Heart left ventricle (tissue), 16 donors: ENCODE results near the gene FRMD4B. TPM values are rescaled to one million over a fixed set of nuclear protein-coding genes. Genes with fewer than 3 reads are reported as not detected.

ENCODE experiments used
- ATAC-seq, 4 donors: fragments of 200-7000 bp; cut with Tn5 transposase; one replicate each; pipeline ENCODE4 v1.9.1; 2020 to 2022; ENCODE audit warnings: moderate library complexity in 4 of 4, mild to moderate bottlenecking in 3 of 4, moderate number of reproducible peaks in 1 of 4
- DNase-seq, 5 donors: peaks; one replicate each; pipeline ENCODE4 v3.0.0-alpha.2; 2020
- H3K27ac ChIP-seq, 12 donors: fragments of 200-600 bp; sonication (generic) in 4 of 12; one replicate each; pipeline versions ENCODE4 v1.5.0 to v1.8.0; 2016 to 2022; ENCODE audit warnings: mild to moderate bottlenecking in 2 of 12
- H3K27me3 ChIP-seq, 9 donors: fragments of 200-600 bp; sonication (generic) in 2 of 9; one replicate each; pipeline versions ENCODE4 v1.5.1 to v1.8.0; 2016 to 2022; ENCODE audit warnings: mild to moderate bottlenecking in 3 of 9
- H3K36me3 ChIP-seq, 9 donors: fragments of 200-600 bp; sonication (generic) in 2 of 9; one replicate each; pipeline versions ENCODE4 v1.5.0 to v1.8.0; 2018 to 2022; ENCODE audit warnings: mild to moderate bottlenecking in 2 of 9
- H3K4me1 ChIP-seq, 12 donors: fragments of 200-600 bp; sonication (generic) in 4 of 12; one replicate each; pipeline versions ENCODE4 v1.5.0 to v1.8.0; 2016 to 2022; ENCODE audit warnings: mild to moderate bottlenecking in 3 of 12
- H3K4me3 ChIP-seq, 12 donors: fragments of 200-600 bp; sonication (generic) in 4 of 12; one replicate each; pipeline versions ENCODE4 v1.5.0 to v1.8.0; 2017 to 2022; ENCODE audit warnings: mild to moderate bottlenecking in 9 of 12, moderate library complexity in 4 of 12
- H3K9me3 ChIP-seq, 12 donors: fragments of 200-600 bp; sonication (generic) in 4 of 12; one replicate each; pipeline versions ENCODE4 v1.5.0 to v1.8.0; 2016 to 2022; ENCODE audit warnings: mild to moderate bottlenecking in 1 of 12
- POLR2A ChIP-seq, 2 donors: fragments of 450-650 bp; IDR thresholded peaks; one replicate each; pipeline ENCODE4 v1.6.1; 2017; ENCODE audit warnings: antibody characterized with exemption in 2 of 2, mild to moderate bottlenecking in 2 of 2, moderate library complexity in 2 of 2
- WGBS, 4 donors: extraction: QIAGEN DNeasy Blood & Tissue Kit in 2 of 4; methylation state at CpG; one replicate each; pipeline versions ENCODE4 v1.1.5 to v1.1.7; 2013 to 2018; 5-methylcytosine and 5-hydroxymethylcytosine counted together
- intact Hi-C, 10 donors: fragments of 100-400 bp; cut with DNase I; formaldehyde crosslinking; loops; one replicate each; pipeline versions ENCODE4 v1.11.1 to v1.14.2; 2022
- polyA plus RNA-seq, 2 donors: library from polyadenylated mRNA; stranded (reverse); fragments of 200-250 nt; gene quantifications; one replicate each; pipeline ENCODE4 v1.2.3, GENCODE V29; 2013
- total RNA-seq, 9 donors: library from RNA; depleted of rRNA in 2 of 9; stranded (reverse); fragments of >200 nt in 2 of 9; fragmentation: NEBNext Ultra II Directional in 3 of 9; extraction: Animal tissue kit (Norgen Biotek cat#: 25700) in 3 of 9; gene quantifications; one replicate each; pipeline versions ENCODE4 v1.1.0 to v1.2.4, GENCODE V29; 2016 to 2023
- TF ChIP-seq, protein P1 (sequence below), 12 donors: fragments of 200-600 bp; sonication (generic) in 4 of 12; IDR thresholded peaks; one replicate each; pipeline versions ENCODE4 v1.5.0 to v1.8.0; 2018 to 2022; ENCODE audit warnings: antibody characterized with exemption in 12 of 12, mild to moderate bottlenecking in 5 of 12
- donor health status: ischemic (EF 13 %, LVEDD 7.1; RV severe dilation, severe dysfunction).
- donor health status: healthy with polysubstance abuse.
- donor health status: DM: no; HTN: yes; CAD: no.
- donor health status: DM: no; HTN: no; CAD: no.
- donor health status: ischemic (EF 25% LVEDD 6.9; RV normal size, moderate dysfunction).
- donor health status: ischemic (EF 25% LVEDD 5.7; RV mildly dilated, moderate dysfunction).
- donor health status: healthy.
- donor health status: DM: yes; HTN: yes; CAD: no.
- donor health status: ischemic (EF 35%, LVEDD 5.7; RV mildly dilated, moderate dysfunction).
- donor health status: nonischemic (EF 11% LVEDD 7.7; RV severe dilation, severe dysfunction).
- donor health status: DM: yes; HTN: yes; CAD: no.
- donor health status: PGD.
- donor health status: ischemic (EF 29% LVEDD 5.4; RV normal size, mild dysfunction).
- donor health status: nonischemic (EF 23%, LVEDD 6.1; RV moderate dilation, normal function).

Gene FRMD4B
- total and polyA plus RNA-seq, 11 donors: 3.4 to 42.8 (median 10.9) TPM

DNA sequence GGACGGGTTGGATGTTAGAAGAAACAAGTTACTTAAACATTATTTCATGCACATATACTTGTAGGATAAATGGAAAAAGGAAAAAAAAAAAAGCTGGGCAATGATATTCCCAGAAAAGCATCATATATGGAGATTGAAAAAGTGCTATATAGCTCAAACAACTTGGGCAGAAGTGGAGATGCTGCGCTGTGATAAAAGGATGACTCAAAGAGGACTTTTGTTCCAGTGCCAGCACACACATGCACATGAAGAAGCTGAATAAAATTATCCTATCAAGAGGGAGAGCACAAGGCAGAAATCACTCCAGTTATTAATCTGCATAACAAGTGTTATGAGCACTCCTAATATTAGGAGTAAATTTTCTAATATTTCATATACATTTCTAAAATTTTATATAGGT is 30.9 kb downstream of the FRMD4B start:
- TF ChIP-seq, protein P1, sequence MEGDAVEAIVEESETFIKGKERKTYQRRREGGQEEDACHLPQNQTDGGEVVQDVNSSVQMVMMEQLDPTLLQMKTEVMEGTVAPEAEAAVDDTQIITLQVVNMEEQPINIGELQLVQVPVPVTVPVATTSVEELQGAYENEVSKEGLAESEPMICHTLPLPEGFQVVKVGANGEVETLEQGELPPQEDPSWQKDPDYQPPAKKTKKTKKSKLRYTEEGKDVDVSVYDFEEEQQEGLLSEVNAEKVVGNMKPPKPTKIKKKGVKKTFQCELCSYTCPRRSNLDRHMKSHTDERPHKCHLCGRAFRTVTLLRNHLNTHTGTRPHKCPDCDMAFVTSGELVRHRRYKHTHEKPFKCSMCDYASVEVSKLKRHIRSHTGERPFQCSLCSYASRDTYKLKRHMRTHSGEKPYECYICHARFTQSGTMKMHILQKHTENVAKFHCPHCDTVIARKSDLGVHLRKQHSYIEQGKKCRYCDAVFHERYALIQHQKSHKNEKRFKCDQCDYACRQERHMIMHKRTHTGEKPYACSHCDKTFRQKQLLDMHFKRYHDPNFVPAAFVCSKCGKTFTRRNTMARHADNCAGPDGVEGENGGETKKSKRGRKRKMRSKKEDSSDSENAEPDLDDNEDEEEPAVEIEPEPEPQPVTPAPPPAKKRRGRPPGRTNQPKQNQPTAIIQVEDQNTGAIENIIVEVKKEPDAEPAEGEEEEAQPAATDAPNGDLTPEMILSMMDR (IDR thresholded peaks at IDR 0.05): no peak
- no peak for TF ChIP-seq POLR2A (IDR thresholded peaks at IDR 0.05)
- ATAC-seq (no peak), DNase-seq (no peak)
- peaks cover 0 to 69% (median 15%) of the 10 kb centered on the region in 12 donors for H3K4me1 ChIP-seq
- WGBS, 4 donors: 84 to 94% (median 90%) methylated on average over 2 of the region's 2 CpGs
- intact Hi-C loops: no loop called here
- no peak overlapping the region for H3K27ac ChIP-seq
- no peaks in the 10 kb centered on the region for H3K27me3 ChIP-seq
- H3K36me3 ChIP-seq: no peaks in the 10 kb centered on the region
- peaks cover 0 to 7% (median 0%) of the 10 kb centered on the region in 12 donors for H3K9me3 ChIP-seq
- H3K4me3 ChIP-seq: no peak overlapping the region

DNA sequence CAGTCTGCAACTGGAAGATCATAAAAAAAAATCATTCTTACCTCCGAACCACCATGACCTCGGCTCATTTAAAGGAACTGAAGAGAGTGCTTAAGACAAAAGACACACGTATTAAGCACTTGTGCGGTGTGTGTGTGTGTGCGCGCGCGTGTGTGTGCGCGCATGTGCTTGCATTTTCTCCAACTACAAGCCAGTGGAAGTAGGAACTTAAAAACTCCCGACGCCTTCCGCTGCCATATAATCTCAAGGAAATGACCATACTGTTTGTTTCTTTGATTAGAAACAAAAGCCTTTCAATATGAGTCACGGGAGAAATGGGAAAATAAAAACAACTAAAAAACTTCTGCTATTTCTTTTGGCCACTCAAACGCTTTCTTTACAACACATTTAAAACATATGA is 32.4 kb downstream of the FRMD4B start:
- peak overlapping the region in 11 of 12 donors; percentile 5 to 59 (median 42) for H3K4me3 ChIP-seq
- TF ChIP-seq POLR2A (IDR thresholded peaks at IDR 0.05): no peak
- TF ChIP-seq, protein P1 (IDR thresholded peaks at IDR 0.05): no peak
- 57 to 67% (median 60%) methylated on average over 15 of the region's 15 CpGs for WGBS, 4 donors

DNA sequence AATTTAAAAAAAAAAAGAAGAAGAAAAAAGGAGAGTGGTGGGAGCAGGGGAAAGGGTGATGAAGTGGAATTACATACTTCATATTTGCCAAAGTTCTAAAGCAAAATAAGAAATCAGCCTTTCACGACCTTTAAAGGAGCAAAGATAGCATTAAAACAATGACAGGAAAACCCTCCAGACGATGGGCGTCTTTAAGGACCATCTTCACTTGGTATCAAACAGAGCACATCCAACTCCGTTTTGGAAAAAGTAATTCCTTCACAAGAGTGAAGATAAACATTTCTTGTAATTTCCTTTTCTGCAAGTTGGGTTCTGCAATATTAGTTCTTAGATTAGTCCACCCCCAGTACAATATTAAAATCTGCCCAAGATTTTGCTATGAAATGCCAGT is 32.8 kb downstream of the FRMD4B start:
- peaks cover 0 to 53% (median 14%) of the 10 kb centered on the region in 12 donors for H3K4me1 ChIP-seq
- DNase-seq (no peak), ATAC-seq (peak in 1 of 4 donors; percentile 4)
- intact Hi-C loops: no loop called here
- no peaks in the 10 kb centered on the region for H3K9me3 ChIP-seq
- H3K27me3 ChIP-seq: no peaks in the 10 kb centered on the region
- no peak for TF ChIP-seq POLR2A (IDR thresholded peaks at IDR 0.05)
- TF ChIP-seq, protein P1 (IDR thresholded peaks at IDR 0.05): no peak
- peak overlapping the region in 11 of 12 donors; percentile 2 to 91 (median 50) for H3K27ac ChIP-seq
- H3K36me3 ChIP-seq: no peaks in the 10 kb centered on the region
- peak overlapping the region in 11 of 12 donors; percentile 5 to 59 (median 42) for H3K4me3 ChIP-seq
- 50 to 64% (median 57%) methylated on average over 4 of the region's 4 CpGs for WGBS, 4 donors

More for the DNA sequence above, 32.4 kb downstream of the FRMD4B start:
- H3K36me3 ChIP-seq: no peaks in the 10 kb centered on the region
- peak overlapping the region in 11 of 12 donors; percentile 2 to 91 (median 50) for H3K27ac ChIP-seq
- H3K4me1 ChIP-seq: peaks cover 0 to 57% (median 14%) of the 10 kb centered on the region in 12 donors
- H3K9me3 ChIP-seq: peaks cover 0 to 1% (median 0%) of the 10 kb centered on the region in 12 donors
- no peaks in the 10 kb centered on the region for H3K27me3 ChIP-seq
- DNase-seq (peak in 4 of 5 donors; percentile 35 to 61 (median 44)), ATAC-seq (peak in 3 of 4 donors; percentile 69 to 81 (median 78))
- intact Hi-C loops: no loop called here

DNA sequence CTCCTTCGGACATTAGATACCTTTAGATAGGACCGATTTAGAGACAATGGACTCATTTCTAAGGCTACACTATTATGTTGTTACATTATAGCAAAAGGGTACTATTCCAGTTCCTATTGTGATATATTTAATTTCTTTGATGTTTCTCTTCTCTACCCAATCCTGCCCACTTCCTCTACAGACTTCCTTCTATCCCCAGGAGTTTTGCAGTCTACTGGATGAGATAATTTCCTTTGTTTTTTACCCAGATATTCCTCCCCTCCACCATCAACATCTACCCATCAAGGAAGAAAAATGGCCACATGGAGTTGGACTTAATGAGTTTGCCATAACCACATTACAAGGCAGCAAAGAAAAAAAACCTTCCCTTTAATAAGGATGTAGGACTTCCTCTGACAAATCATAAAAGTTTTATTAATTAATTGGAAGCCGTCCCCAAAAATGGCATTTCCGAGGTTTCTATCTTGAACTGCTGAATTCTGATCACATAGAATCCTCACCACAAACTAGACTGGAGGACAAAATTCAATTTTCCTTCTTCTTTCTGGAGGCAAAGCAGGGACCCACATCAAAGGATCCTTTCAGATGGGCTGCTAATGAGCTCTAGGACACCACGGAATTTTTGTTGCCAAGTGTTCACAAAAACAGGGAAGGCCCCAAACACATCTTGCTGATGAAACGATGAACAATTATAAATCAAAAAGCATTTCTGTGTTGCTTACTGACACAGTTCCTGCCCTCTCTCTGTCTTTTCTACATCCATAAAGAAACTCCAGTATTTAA is 33.4 kb downstream of the FRMD4B start:
- DNase-seq (no peak), ATAC-seq (peak; percentile 29 to 73 (median 47))
- TF ChIP-seq POLR2A (IDR thresholded peaks at IDR 0.05): no peak
- TF ChIP-seq, protein P1 (IDR thresholded peaks at IDR 0.05): no peak
- H3K27ac ChIP-seq: peak overlapping the region in 11 of 12 donors; percentile 12 to 91 (median 50)
- H3K27me3 ChIP-seq: no peaks in the 10 kb centered on the region
- H3K9me3 ChIP-seq: peaks cover 0 to 1% (median 0%) of the 10 kb centered on the region in 12 donors
- peaks cover 0 to 49% (median 13%) of the 10 kb centered on the region in 12 donors for H3K4me1 ChIP-seq
- H3K36me3 ChIP-seq: no peaks in the 10 kb centered on the region
- intact Hi-C loops: no loop called here
- 47 to 54% (median 48%) methylated on average over 6 of the region's 6 CpGs for WGBS, 4 donors
- peak overlapping the region in 11 of 12 donors; percentile 5 to 59 (median 42) for H3K4me3 ChIP-seq
